Measurements from ENCODE around the gene FAM50A. TPM values are rescaled to one million over a fixed set of nuclear protein-coding genes. Genes with fewer than 3 reads are reported as not detected.

Gene FAM50A
- 25.5 and 28.8 TPM in 2 replicates for total RNA-seq

GRCh38 chrX:154443992-154444754 lies at the start of gene FAM50A:
FAM50A (plus strand) TSS chrX:154444141; CDS start chrX:154444236, 95 bp downstream.

GRCh38 chrX:154397888-154398667 lies 45.9 kb upstream of the FAM50A start, which contains the start of gene RPL10:
RPL10 (plus strand) TSS chrX:154398377; CDS start chrX:154398520, 143 bp downstream.

GRCh38 chrX:154409222-154409871 lies 34.6 kb upstream of the FAM50A start, which contains the start of gene DNASE1L1:
DNASE1L1 (minus strand) TSS chrX:154409254; CDS start chrX:154405568, 3,686 bp downstream.

GRCh38 chrX:154428176-154429171 lies 15.5 kb upstream of the FAM50A start, which contains the start of gene ATP6AP1:
ATP6AP1 (plus strand) TSS chrX:154428677; CDS start chrX:154428693, 16 bp downstream.

GRCh38 chrX:154436983-154437752 lies 6.8 kb upstream of the FAM50A start, which contains the start of gene GDI1:
GDI1 (plus strand) TSS chrX:154437154; CDS start chrX:154437255, 101 bp downstream.

GRCh38 chrX:154458116-154458953 lies 14.4 kb downstream of the FAM50A start, which contains the start of gene PLXNA3:
PLXNA3 (plus strand) TSS chrX:154458281; CDS start chrX:154460184, 1,903 bp downstream.

GRCh38 chrX:154478728-154479622 lies 35.0 kb downstream of the FAM50A start, which contains the start of gene LAGE3:
LAGE3 (minus strand) TSS chrX:154479281; CDS start chrX:154478915, 366 bp downstream.

GRCh38 chrX:154486396-154487207 lies 42.7 kb downstream of the FAM50A start, which contains the start of gene UBL4A:
UBL4A (minus strand) TSS chrX:154486615; CDS start chrX:154486584, 31 bp downstream.

GRCh38 chrX:154490414-154491083 lies 46.6 kb downstream of the FAM50A start, which contains the start of gene SLC10A3:
SLC10A3 (minus strand) TSS chrX:154490629; CDS start chrX:154488940, 1,689 bp downstream.

Small RNA genes within 50 kb of the gene (small RNA-seq; reads per million reads assigned to genes)
- gene MIR6858 (not detected), gene RN7SL697P (not detected), gene SNORA70 (not detected)

Other genes starting within 250 kb of the FAM50A start
- gene OPN1MW2, start 224.4 kb upstream of the FAM50A start, total RNA-seq, result not detected in 2 replicates
- not detected in 2 replicates for gene OPN1MW3, start 186.6 kb upstream of the FAM50A start, total RNA-seq
- gene TEX28, start 149.0 kb upstream of the FAM50A start, total RNA-seq, result not detected in 2 replicates
- gene TKTL1, start 148.3 kb upstream of the FAM50A start, total RNA-seq, result not detected in 2 replicates
- gene FLNA, start 69.5 kb upstream of the FAM50A start, total RNA-seq, result 500 and 1,798 TPM in 2 replicates
- 32.2 and 45.9 TPM in 2 replicates for gene EMD, start 64.8 kb upstream of the FAM50A start, total RNA-seq
- 1,858 and 2,253 TPM in 2 replicates for gene RPL10, start 45.8 kb upstream of the FAM50A start, total RNA-seq
- 65.4 and 86.4 TPM in 2 replicates for gene DNASE1L1, start 34.9 kb upstream of the FAM50A start, total RNA-seq
- gene TAFAZZIN, start 32.6 kb upstream of the FAM50A start, total RNA-seq, result 21.2 and 25.1 TPM in 2 replicates
- gene ATP6AP1, start 15.5 kb upstream of the FAM50A start, total RNA-seq, result 76.7 and 89.1 TPM in 2 replicates
- 74.9 and 75.0 TPM in 2 replicates for gene GDI1, start 7.0 kb upstream of the FAM50A start, total RNA-seq
- gene PLXNA3, start 14.1 kb downstream of the FAM50A start, total RNA-seq, result 21.6 and 23.9 TPM in 2 replicates
- gene LAGE3, start 35.1 kb downstream of the FAM50A start, total RNA-seq, result 31.4 and 42.2 TPM in 2 replicates
- 48.7 and 56.2 TPM in 2 replicates for gene UBL4A, start 42.5 kb downstream of the FAM50A start, total RNA-seq
- gene SLC10A3, start 46.5 kb downstream of the FAM50A start, total RNA-seq, result 56.9 and 65.6 TPM in 2 replicates
- 25.9 and 31.6 TPM in 2 replicates for gene FAM3A, start 72.1 kb downstream of the FAM50A start, total RNA-seq
- 44.8 and 112 TPM in 2 replicates for gene G6PD, start 102.7 kb downstream of the FAM50A start, total RNA-seq
- 12.2 and 16.1 TPM in 2 replicates for gene IKBKG, start 103.5 kb downstream of the FAM50A start, total RNA-seq
- gene CTAG1A, start 141.0 kb downstream of the FAM50A start, total RNA-seq, result not detected in 2 replicates
- gene CTAG1B, start 175.1 kb downstream of the FAM50A start, total RNA-seq, result not detected in 2 replicates
- gene CTAG2, start 209.4 kb downstream of the FAM50A start, total RNA-seq, result 0.39 TPM in 1 of 2 replicates, not detected in the other